GM12878 (cell line): Measurements from ENCODE around the gene IFNK.

ENCODE experiments used
- ASH2L ChIP-seq: fragments of 300-600, 200-600 bp; sonication (generic); IDR thresholded peaks from 2 replicates; pipeline ENCODE4 v1.6.1; 2017; ENCODE audit warnings: low read depth, mild to moderate bottlenecking, borderline replicate concordance
- BACH1 ChIP-seq: fragments of 450-650 bp; IDR thresholded peaks from 2 replicates; pipeline ENCODE4 v1.6.1; 2017; ENCODE audit warnings: mild to moderate bottlenecking, borderline replicate concordance
- BHLHE40 ChIP-seq, 2 experiments: fragments of 450-650 bp in 1 of 2; IDR thresholded peaks; 2 replicates each; pipeline ENCODE4 v1.6.1; 2011 to 2017; ENCODE audit warnings: low read depth in 2 of 2, borderline replicate concordance in 1 of 2, improper control_type of control experiment in 1 of 2, low read length in 1 of 2, mild to moderate bottlenecking in 1 of 2
- CTCF ChIP-seq, 3 experiments: IDR thresholded peaks in 2 of 3; conservative IDR thresholded peaks in 1 of 3; 2 replicates each; pipeline ENCODE4 v1.5.1; 2011; ENCODE audit warnings: low read depth in 3 of 3, low read length in 3 of 3, mild to moderate bottlenecking in 3 of 3, control low read depth in 2 of 3, moderate library complexity in 2 of 3, inconsistent platforms in 1 of 3, mixed read lengths in 1 of 3; ENCODE audit not compliant: control insufficient read depth in 2 of 3, insufficient read depth in 1 of 3; ENCODE audit errors: extremely low read depth in 1 of 3
- LARP7 ChIP-seq: fragments of 450-650 bp; IDR thresholded peaks from 2 replicates; pipeline ENCODE4 v1.6.1; 2017; ENCODE audit warnings: mild to moderate bottlenecking
- POLR2A ChIP-seq: IDR thresholded peaks from 2 replicates; pipeline ENCODE4 v1.6.1; 2011; ENCODE audit warnings: low read depth, mild to moderate bottlenecking, low read length
- SP1 ChIP-seq: IDR thresholded peaks from one replicate; pipeline ENCODE4 v1.6.1; 2011; ENCODE audit warnings: low read depth, low read length
- USF2 ChIP-seq: IDR thresholded peaks from 2 replicates; pipeline ENCODE4 v1.6.1; 2011; ENCODE audit warnings: low read depth, low read length, improper control_type of control experiment, borderline replicate concordance
- ZNF274 ChIP-seq: IDR thresholded peaks from one replicate; pipeline ENCODE4 v1.8.0; 2011; ENCODE audit not compliant: insufficient read length, insufficient read depth
- TF ChIP-seq, protein P1 (sequence below): IDR thresholded peaks from 2 replicates; pipeline ENCODE4 v1.6.1; 2012; ENCODE audit warnings: low read depth, low read length, improper control_type of control experiment
- TF ChIP-seq, protein P2 (sequence below): fragments of 450-650 bp; IDR thresholded peaks from 2 replicates; pipeline ENCODE4 v1.6.1; 2017; ENCODE audit warnings: mild to moderate bottlenecking

- TF ChIP-seq SP1 (no peak), CTCF (IDR thresholded peaks at IDR 0.05 in 2 of 3, conservative IDR thresholded peaks at IDR 0.05 in 1 of 3; ENCODE audit: control insufficient read depth in 2 of 3, extremely low read depth in 1 of 3, insufficient read depth in 1 of 3, low read depth in 3 of 3, low read length in 3 of 3) (no peak), POLR2A (no peak), BHLHE40 (IDR thresholded peaks at IDR 0.05; ENCODE audit: borderline replicate concordance in 1 of 2, low read depth in 2 of 2, low read length in 1 of 2) (no peak), BACH1 (no peak), USF2 (no peak), LARP7 (no peak), ZNF274 (no peak), ASH2L (no peak)
- TF ChIP-seq, protein P1, sequence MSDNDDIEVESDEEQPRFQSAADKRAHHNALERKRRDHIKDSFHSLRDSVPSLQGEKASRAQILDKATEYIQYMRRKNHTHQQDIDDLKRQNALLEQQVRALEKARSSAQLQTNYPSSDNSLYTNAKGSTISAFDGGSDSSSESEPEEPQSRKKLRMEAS, result no peak
- TF ChIP-seq, protein P2, sequence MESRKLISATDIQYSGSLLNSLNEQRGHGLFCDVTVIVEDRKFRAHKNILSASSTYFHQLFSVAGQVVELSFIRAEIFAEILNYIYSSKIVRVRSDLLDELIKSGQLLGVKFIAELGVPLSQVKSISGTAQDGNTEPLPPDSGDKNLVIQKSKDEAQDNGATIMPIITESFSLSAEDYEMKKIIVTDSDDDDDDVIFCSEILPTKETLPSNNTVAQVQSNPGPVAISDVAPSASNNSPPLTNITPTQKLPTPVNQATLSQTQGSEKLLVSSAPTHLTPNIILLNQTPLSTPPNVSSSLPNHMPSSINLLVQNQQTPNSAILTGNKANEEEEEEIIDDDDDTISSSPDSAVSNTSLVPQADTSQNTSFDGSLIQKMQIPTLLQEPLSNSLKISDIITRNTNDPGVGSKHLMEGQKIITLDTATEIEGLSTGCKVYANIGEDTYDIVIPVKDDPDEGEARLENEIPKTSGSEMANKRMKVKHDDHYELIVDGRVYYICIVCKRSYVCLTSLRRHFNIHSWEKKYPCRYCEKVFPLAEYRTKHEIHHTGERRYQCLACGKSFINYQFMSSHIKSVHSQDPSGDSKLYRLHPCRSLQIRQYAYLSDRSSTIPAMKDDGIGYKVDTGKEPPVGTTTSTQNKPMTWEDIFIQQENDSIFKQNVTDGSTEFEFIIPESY, result no peak
Observed at GRCh38 chr9:27496135-27496504, 28.0 kb upstream of the IFNK start.
